ENCODE results near the gene HOXA7.

The HOXA7 gene

DNA sequence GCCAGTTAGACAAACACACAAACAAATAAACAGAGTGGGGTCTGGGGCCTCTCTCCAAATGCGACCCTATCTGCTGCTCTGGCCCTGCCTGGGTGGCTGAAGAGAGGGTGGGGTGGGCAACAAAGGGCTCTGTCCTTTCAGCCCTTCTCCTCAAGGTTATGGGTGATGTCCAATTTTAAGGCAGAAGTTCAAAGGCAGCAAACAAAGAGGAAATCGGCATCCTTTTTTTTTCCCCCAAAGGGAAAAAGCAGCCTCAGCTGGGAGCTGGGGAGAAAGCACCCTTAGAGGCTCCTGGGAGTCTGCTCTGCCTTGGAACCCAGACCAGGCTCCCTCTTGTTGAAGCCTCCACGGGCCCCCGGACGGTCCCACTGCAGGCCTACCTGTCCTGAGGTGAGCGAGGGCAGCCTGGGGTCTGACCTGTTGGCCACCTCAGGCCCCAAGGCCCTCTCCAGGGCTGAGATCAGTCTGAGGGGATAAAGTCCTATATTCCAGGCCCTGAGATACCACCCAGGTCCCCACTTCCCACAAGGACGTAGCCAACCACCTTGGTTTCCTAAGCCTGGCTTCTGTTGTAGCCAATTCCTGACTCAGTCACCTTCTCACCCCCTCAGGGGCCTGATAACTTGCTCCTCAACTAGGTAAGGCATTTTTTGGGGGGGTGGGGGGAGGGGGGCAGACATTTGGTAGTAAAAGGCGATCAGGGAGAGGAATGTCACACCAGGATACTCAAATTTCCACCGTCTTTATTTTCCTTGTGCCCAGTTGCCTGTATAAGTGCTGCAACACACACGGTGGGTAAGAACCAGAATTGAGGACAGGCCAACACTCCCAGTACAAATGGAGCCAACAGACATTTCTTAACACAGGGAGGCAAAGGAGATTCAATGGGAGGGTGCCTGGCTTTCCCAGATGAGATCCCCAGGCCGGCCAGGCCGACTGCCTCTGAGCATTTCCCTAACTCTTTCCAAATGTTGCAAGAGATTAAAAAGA, 24.3 kb upstream of the HOXA7 start:
- H3K4me3 Mint-ChIP-seq = no peak overlapping the region
- peaks cover 95% of the 10 kb centered on the region for H3K27me3 Mint-ChIP-seq
- H3K36me3 Mint-ChIP-seq (ENCODE audit: low read depth) = no peaks in the 10 kb centered on the region

DNA sequence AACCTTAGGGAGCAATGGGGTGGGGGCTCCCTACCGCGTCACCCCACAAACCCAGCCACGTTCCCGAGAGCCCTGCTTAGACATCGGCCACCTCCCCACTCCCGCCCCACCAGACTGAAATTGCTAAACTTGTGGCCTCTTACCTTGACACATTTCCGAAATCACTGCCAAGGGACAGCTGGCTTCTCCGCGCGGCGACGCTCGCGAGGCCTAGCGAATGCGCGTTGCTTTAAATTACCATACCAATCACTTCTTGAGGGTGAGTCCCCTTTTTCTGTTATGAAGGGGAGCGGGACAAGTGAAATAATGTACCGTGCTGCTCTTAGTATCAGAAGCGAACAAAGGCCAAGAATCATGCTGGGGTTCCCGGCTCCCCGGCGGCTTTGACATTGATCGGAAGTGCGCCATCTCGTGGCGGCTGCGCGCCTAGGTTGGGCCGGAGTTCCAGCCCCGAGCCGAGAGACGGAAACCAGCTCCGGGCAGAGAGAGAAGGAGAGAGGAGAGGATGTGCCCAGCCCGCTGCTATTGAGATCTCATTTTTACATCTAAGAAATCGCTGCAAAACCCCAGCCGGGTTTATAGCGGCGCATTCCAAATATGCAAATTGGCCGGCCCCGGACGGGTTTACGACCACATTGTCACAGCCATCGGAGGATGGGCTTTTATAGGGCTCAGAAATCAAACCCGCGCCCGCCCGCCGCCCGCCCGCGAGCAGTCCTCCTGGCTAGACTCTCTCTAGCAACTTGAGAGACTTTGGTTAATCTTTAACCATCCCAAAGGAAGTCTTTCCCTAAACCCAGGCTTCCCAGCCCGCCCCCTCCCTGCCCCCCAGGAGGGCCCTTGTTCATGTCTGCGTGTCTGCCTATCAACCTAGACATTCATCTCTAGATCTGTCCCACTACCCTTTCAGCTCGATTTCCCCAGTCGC, 23.3 kb upstream of the HOXA7 start:
- DNase-seq = peak; percentile 78
- no peaks in the 10 kb centered on the region for H3K36me3 Mint-ChIP-seq (ENCODE audit: low read depth)
- H3K27ac Mint-ChIP-seq = no peak overlapping the region
- peaks cover 95% of the 10 kb centered on the region for H3K27me3 Mint-ChIP-seq
- H3K4me1 Mint-ChIP-seq (ENCODE audit: low read depth) = peaks cover 17% of the 10 kb centered on the region
- H3K9me3 Mint-ChIP-seq = no peaks in the 10 kb centered on the region
- H3K4me3 Mint-ChIP-seq = no peak overlapping the region

More for the DNA sequence above, 24.3 kb upstream of the HOXA7 start:
- Mint-ChIP-seq H3K4me1 (ENCODE audit: low read depth) (peaks cover 26% of the 10 kb centered on the region), H3K9me3 (no peaks in the 10 kb centered on the region), H3K27ac (no peak overlapping the region)
- peak; percentile 30 for DNase-seq

DNA sequence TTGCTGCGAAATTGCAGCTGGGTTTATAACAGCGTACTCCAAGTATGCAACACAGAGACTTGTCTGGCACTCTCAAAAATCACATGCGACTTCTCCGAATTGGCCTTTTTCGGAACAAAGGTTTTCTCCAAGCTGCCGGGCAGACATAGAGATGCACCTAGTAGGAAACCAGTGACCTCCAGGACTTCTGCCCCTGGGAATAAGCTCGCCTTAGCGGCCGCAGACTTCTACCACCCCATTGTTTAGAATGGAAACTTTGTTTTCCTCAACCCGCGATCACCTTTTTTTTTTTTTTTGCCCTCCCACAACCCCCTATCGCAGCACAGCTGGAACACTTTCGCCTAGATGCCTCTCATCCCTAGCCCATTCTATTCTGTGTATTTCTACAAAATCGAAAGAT, 22.6 kb upstream of the HOXA7 start:
- Mint-ChIP-seq H3K27ac (no peak overlapping the region), H3K36me3 (ENCODE audit: low read depth) (no peaks in the 10 kb centered on the region), H3K4me1 (ENCODE audit: low read depth) (peaks cover 12% of the 10 kb centered on the region), H3K27me3 (peaks cover 97% of the 10 kb centered on the region), H3K9me3 (no peaks in the 10 kb centered on the region), H3K4me3 (no peak overlapping the region)
- DNase-seq = peak; percentile 17

DNA sequence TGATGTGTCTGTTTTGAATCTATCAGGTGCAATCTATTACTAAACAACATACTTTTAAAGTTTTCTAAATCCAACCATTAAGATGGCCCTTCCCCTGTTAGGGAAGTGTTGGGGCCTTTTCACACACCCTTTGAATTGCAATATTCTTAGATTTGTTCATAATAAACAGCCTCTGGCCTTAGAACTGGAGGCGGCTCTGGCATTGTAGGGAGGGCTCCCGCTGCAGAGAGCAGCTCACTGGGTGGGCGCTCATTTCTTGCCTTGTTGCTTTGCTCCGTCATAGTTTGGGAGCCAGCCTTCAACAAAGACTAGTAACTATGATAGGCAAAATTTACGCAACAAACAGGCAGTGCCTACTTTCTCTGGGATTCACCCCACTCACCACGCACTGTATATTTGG, 21.9 kb upstream of the HOXA7 start:
- Mint-ChIP-seq H3K36me3 (ENCODE audit: low read depth) (no peaks in the 10 kb centered on the region), H3K4me3 (no peak overlapping the region), H3K4me1 (ENCODE audit: low read depth) (peaks cover 8% of the 10 kb centered on the region), H3K27ac (no peak overlapping the region), H3K9me3 (no peaks in the 10 kb centered on the region), H3K27me3 (peaks cover 91% of the 10 kb centered on the region)
- DNase-seq = no peak

DNA sequence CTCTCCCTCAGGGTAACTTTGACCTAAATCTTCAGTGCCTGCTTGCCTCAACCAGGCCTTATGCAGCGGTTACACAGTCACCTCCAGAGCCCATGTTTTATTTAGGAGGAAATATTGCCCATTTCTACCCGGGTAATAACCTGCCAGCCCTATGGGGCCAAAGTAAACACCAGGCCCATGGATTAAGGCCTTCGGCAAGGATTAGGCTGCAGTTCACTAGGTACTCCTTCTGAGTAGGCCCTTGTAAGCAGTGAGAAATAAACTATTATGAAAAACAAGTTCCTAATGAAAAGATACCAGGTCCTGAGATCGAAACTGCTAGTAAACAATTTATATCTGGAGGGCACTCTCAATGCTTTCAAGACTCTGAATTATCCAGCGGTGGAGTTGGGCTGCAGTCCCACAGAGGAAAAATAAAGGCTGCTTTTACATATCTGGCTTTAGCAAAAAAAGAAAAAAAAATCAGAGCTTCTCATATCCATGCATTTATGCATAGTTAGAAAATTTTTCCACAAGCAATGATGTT, 21.4 kb upstream of the HOXA7 start:
- DNase-seq = no peak
- Mint-ChIP-seq H3K9me3 (no peaks in the 10 kb centered on the region), H3K36me3 (ENCODE audit: low read depth) (no peaks in the 10 kb centered on the region), H3K4me3 (no peak overlapping the region), H3K4me1 (ENCODE audit: low read depth) (peaks cover 7% of the 10 kb centered on the region), H3K27me3 (peaks cover 86% of the 10 kb centered on the region), H3K27ac (no peak overlapping the region)

DNA sequence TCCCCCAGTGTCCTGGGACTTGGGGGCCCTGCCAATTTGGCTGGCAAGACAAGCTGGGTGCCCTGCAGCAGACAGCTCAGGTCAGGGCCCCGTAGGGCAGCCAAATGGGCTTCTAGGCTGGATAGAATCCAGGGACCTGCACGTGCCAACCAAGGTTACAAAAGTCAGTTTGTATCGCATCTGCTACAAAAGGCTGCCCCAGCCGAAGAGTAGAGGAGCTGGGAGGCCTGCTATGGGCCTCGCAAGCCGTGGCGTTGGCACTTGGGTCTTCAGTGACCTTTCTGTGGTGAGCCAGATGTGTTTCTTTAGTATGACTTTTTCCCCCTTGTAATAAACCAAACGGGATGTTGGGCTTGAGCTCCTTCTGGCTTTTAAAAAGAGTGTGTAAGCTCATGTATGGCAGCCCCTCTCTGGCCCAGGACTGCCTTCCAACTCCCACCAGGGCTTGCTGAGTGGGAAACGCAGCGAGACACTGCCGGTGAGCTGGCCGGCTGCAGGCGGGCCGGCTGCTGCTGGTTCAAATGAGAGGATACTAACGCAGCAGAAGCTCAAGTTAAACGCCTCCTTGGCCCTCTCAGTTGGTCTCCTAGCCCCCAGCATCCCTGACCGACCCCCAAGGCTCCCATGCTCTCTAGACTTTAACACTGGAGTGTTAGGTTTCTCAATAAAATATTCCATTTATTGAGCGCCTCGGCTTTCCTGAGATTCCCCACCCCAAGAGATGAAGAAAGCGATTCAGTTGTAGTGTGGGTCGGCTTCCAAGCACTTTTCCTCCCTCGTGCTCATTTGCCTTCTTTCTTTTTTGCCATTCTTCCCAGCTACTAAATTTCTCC, 20.7 kb upstream of the HOXA7 start:
- H3K9me3 Mint-ChIP-seq = no peaks in the 10 kb centered on the region
- no peak overlapping the region for H3K4me3 Mint-ChIP-seq
- H3K27ac Mint-ChIP-seq = no peak overlapping the region
- no peaks in the 10 kb centered on the region for H3K36me3 Mint-ChIP-seq (ENCODE audit: low read depth)
- peaks cover 12% of the 10 kb centered on the region for H3K4me1 Mint-ChIP-seq (ENCODE audit: low read depth)
- no peak for DNase-seq
- H3K27me3 Mint-ChIP-seq = peaks cover 84% of the 10 kb centered on the region

DNA sequence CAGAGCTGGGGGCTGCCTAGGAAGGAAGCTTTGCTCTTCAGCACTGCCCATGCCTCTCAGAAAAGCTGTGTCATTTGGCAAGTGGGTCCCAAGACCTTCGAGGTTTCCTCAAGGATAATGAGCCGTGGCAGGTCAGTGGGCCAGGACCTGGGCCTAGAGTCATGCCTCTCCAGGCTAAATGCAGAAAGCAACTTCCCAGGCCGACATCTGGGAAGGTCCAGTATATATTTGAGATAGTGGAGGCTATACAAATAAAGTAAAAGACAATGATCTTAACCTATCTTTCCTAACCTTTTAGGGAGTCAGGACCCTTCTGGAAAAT, 20.0 kb upstream of the HOXA7 start:
- Mint-ChIP-seq H3K36me3 (ENCODE audit: low read depth) (no peaks in the 10 kb centered on the region), H3K27me3 (peaks cover 84% of the 10 kb centered on the region), H3K9me3 (no peaks in the 10 kb centered on the region), H3K27ac (no peak overlapping the region), H3K4me1 (ENCODE audit: low read depth) (peaks cover 19% of the 10 kb centered on the region), H3K4me3 (no peak overlapping the region)
- DNase-seq = no peak

DNA sequence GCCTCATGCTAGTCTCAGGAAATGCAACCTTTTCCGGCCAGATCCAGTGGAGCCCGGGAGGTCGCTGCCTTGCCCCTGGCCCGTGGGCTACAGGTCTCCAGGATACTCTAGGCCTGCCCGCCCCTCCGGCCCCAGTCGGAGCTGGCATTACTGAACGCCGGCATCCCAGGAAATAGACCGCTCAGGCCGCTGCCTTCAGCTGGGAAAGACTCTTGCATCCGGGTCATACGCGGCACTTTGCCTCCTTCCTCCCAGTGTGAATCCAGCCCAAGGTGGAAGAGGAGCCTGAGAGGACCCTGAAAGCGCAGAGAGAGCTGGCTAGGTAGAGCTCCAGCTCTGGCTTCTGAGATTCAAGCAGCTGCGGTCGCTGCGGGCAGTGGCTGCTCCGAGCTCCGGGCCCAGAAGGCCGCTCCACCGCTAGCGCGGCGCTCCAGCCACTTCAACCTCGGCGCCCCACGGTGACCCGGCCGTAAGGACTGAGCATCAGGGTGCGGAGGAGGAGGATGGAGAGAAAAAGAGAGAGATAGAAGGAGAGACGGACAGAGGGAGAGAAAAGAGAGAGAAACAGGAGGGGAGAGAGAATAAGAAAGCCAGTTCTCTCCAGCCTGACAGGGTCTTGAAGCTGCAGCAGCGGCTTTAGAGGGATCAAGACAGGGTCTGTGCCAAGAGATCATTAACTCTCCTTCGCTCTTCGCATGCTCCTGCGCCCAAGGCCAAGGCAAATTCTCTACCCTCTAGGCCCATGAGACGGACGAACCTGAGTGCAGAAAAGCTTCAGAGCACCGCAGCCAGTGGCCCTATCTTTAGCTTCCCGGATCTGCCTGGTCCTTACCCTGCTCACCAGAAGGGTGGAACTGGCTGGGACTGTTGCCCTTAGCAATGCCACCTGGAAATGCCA, 19.4 kb upstream of the HOXA7 start:
- no peak overlapping the region for H3K4me3 Mint-ChIP-seq
- H3K9me3 Mint-ChIP-seq = no peaks in the 10 kb centered on the region
- H3K4me1 Mint-ChIP-seq (ENCODE audit: low read depth) = peaks cover 22% of the 10 kb centered on the region
- H3K27me3 Mint-ChIP-seq = peaks cover 85% of the 10 kb centered on the region
- no peak for DNase-seq
- no peaks in the 10 kb centered on the region for H3K36me3 Mint-ChIP-seq (ENCODE audit: low read depth)
- H3K27ac Mint-ChIP-seq = no peak overlapping the region

DNA sequence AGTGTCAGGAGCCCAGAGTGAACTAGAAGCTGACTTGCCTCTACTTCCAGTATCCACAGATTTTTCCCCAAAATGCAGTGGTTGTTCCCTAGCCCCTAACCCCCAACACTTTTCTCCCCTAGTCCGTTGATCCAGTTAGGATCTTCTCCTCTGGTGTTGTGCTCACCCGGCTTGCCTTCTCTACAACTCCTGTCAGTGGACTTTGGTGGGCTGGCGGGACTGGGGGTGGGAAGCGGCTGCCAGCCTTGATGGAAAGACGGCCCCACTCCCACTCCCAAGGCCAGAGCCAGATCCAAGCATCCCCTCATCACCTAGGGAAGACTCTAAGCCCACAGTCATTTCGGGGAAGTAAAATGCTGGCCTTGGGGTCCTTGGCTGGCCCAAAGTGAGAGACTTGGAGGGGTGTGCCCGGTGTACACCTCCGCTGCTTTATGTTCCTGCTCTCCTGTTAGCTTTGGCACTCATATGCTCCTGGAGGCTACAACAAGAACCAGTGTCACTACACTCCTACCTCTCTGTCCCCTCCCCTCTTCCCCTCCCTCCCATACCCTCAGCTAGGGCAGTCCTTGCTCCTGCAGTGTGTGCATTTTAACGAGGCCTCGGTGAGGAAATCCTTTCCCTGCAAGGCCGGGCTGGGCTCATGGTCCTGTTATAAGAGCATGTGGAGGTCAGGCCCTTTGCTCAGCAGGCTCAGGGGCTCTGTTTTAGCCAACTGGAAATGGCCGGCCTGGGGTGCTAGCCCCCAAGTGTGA, 18.6 kb upstream of the HOXA7 start:
- H3K4me3 Mint-ChIP-seq = peak overlapping the region; percentile 31
- peaks cover 23% of the 10 kb centered on the region for H3K4me1 Mint-ChIP-seq (ENCODE audit: low read depth)
- peaks cover 85% of the 10 kb centered on the region for H3K27me3 Mint-ChIP-seq
- peak; percentile 30 for DNase-seq
- no peaks in the 10 kb centered on the region for H3K9me3 Mint-ChIP-seq
- no peaks in the 10 kb centered on the region for H3K36me3 Mint-ChIP-seq (ENCODE audit: low read depth)
- H3K27ac Mint-ChIP-seq = no peak overlapping the region

DNA sequence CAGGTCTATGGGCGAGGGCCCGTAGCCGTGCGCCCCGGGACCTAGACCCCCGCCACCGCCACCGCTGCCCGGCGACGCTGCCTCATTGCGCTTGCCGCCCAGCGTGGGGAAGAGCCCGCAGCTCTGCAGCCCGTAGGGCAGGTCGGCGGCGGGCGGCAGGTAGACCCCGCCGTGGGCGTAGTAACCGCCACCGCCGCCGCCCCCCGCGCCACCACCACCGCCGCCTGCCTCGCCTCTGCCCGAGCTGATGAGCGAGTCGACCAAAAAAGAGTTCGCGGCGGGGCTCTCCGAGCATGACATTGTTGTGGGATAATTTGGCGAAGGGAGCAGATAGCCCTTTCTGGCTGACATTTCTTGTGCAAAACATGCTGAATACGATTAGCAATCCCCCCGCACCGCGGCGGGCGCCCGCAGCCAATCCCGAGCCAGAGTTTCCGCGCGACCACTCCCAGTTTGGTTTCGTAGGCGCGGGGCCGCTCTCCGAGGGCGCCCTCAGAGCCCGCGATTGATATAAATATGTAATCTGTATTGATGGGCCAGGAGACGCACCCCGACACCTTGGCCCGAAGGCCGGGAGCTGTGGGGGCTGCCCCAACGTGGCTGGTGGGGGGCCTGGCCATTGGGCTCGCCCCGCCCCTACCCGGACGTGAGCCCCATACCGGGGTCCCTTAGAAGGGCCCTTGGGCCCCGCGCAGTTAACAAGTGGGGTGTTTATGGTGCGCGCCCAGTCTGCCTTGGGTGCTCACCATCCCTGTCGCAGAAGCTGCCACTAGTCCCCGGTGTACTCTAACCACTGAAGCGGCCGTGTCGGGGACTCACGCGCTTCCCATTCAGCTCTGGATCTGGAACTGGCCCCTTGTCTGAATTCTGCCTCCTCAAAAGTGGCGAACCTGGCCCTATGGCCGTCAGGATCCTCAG, 17.7 kb upstream of the HOXA7 start, which contains the start of gene HOXA10:
TSS of gene HOXA10 (minus strand) at position 365 of the 918 bp plus-strand sequence. CDS start at position 351, 14 bp downstream.
- Mint-ChIP-seq H3K9me3 (no peaks in the 10 kb centered on the region), H3K27me3 (peaks cover 82% of the 10 kb centered on the region), H3K4me1 (ENCODE audit: low read depth) (peaks cover 21% of the 10 kb centered on the region), H3K4me3 (peak within 1 kb of the TSS; percentile 44), H3K27ac (no peak within 1 kb of the TSS), H3K36me3 (ENCODE audit: low read depth) (no peaks in the 10 kb centered on the region)
- DNase-seq = peak; percentile 38

DNA sequence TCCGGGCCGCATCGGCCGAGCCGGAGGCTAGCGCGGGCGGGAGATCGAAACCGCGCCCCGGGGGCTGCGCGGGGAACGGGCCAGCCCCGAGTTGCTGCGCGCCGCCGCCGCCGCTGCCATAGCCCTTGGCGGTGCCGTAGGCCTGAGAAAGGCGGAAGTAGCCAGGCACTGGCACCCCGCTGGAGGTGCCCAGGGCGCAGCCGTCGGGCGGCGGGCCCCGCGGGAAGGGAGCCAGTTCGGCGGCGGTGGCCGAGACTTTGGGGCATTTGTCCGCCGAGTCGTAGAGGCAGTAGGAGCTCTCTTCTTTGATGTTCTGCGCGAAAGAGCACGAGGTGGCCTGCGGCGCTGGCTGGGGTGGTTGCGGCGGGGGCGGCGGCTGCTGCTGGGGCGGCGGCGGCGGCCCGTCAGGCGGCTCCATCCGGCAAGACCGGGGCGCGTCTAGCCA, 17.1 kb upstream of the HOXA7 start:
- H3K9me3 Mint-ChIP-seq = no peaks in the 10 kb centered on the region
- DNase-seq = peak; percentile 62
- H3K4me3 Mint-ChIP-seq = no peak overlapping the region
- H3K27me3 Mint-ChIP-seq = peaks cover 83% of the 10 kb centered on the region
- no peak overlapping the region for H3K27ac Mint-ChIP-seq
- H3K36me3 Mint-ChIP-seq (ENCODE audit: low read depth) = no peaks in the 10 kb centered on the region
- peaks cover 24% of the 10 kb centered on the region for H3K4me1 Mint-ChIP-seq (ENCODE audit: low read depth)
